ENCODE measurements around the gene SLC4A3.

SLC4A3 gene

DNA sequence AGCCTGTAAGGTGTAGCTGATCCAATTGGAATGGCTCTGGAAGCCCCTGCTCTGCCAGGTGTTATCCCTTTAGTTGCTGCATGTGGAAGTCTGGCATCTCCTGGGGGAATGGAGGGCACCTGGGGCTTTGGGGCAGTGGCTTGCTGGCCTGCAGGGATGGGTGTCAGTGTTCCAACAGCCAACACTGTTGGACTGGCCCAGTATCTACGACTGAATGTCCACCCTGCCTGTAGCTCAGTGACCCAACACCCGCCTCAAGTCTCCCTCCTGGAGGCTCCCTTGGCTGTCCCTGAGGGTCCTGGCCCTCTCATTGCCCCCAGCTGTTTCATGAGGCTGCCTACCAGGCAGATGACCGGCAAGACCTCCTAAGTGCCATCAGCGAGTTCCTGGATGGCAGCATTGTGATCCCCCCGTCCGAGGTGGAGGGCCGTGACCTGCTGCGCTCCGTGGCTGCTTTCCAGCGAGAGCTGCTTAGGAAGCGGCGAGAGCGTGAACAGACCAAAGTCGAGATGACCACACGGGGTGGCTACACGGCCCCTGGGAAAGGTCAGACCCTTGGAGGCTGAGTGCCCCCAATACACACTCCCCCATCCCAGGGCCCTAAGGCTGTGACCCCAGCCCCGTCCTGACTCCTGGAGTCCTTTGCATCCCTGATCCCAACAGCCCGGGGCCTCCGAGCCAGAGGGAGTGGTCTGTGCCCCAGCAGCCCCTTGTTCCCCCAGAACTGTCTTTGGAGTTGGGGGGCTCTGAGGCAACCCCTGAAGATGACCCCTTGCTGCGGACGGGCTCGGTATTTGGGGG is 7.7 kb downstream of the SLC4A3 start:
- H3K27ac ChIP-seq: no peak overlapping the region

DNA sequence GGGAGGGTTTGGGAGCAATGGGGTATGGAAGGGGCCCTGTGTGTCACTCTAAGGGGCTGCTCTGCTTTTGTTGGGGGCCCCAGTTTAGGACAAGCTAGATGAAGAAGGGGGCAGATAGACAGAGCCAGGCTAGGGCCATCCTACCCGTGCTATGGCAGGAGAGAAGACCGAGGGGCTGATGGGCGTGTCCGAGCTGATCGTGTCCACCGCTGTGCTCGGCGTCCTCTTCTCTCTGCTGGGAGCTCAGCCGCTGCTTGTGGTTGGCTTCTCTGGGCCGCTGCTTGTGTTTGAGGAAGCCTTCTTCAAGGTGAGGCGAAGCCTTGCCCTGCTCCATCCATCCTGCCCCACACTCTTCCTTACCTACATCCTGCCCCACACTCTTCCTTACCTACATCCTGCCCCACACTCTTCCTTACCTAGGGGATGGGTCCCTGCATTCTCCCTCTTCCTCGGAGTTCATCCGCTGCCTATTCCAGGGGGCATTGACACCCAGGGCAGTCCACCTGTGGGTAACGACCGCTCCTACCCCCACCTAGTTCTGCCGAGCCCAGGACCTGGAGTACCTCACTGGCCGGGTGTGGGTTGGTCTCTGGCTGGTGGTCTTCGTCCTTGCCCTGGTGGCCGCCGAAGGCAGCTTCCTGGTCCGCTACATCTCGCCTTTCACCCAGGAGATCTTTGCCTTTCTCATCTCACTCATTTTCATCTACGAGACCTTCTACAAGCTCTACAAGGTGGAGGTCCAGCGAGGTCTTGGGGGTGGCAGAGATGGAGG is 8.9 kb downstream of the SLC4A3 start:
- no peak for TF ChIP-seq CTCF (conservative IDR thresholded peaks at IDR 0.05)
- H3K27ac ChIP-seq: no peak overlapping the region

More for the DNA sequence above, 7.7 kb downstream of the SLC4A3 start:
- TF ChIP-seq CTCF (conservative IDR thresholded peaks at IDR 0.05): no peak

DNA sequence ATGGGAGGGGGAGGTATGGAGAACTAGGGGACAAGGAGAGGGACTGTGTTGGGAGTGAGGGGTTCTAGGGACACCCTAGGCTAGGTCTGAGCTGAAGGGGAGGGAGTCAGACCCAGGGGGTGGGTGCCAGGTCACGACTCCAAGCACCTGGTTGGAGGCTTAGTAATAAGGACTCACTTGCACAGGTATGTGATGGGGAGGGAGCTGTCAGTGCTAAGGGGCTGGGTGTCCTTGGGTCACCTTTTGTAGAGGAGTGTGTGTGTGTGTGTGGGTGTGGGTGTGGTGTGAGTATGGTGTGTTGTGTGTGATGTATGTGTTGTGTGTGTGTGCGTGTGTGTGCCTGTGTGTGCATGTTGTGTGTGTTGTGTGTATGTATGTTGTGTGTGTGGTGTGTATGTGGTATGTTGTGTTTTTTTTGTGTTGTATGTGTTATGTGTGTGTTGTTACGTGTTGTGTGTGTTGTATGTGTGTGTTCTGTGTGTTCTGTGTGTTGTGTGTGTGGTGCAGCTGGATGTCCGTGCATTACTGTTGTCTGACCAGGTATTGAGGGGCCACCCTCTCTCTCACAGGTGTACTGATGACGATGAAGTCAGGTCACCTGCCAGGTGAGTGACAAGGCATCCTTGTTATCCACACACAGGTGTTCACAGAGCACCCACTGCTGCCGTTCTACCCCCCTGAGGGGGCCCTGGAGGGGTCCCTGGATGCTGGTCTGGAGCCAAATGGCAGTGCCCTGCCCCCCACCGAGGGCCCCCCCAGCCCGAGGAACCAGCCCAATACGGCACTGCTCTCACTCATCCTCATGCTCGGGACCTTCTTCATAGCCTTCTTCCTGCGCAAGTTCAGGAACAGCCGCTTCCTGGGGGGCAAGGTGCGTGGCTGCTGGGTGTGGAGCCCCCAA is 9.8 kb downstream of the SLC4A3 start:
- TF ChIP-seq CTCF (conservative IDR thresholded peaks at IDR 0.05): no peak
- no peak overlapping the region for H3K27ac ChIP-seq

DNA sequence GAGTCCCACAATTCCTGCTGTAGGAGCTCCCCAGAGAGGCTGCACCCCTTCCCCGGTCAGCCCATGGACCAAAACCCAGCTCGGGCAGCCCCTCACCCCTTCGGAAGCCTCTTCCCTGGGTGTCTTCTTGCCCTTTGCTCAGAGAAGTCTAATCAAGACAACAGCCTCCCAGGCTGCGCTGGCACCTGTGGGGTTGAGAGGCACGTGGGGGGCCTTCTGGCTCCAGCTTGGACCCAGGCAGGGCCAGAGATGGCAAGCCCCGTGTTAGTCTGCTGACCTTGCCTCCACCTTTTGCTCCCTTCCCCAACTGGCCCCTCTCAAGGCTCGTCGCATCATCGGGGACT is 10.4 kb downstream of the SLC4A3 start:
- TF ChIP-seq CTCF (conservative IDR thresholded peaks at IDR 0.05): no peak
- no peak overlapping the region for H3K27ac ChIP-seq

- TF ChIP-seq CTCF (conservative IDR thresholded peaks at IDR 0.05): no peak
- H3K27ac ChIP-seq: no peak overlapping the region
Measured at GRCh38 chr2:219638217-219638947, 11.0 kb downstream of the SLC4A3 start.

DNA sequence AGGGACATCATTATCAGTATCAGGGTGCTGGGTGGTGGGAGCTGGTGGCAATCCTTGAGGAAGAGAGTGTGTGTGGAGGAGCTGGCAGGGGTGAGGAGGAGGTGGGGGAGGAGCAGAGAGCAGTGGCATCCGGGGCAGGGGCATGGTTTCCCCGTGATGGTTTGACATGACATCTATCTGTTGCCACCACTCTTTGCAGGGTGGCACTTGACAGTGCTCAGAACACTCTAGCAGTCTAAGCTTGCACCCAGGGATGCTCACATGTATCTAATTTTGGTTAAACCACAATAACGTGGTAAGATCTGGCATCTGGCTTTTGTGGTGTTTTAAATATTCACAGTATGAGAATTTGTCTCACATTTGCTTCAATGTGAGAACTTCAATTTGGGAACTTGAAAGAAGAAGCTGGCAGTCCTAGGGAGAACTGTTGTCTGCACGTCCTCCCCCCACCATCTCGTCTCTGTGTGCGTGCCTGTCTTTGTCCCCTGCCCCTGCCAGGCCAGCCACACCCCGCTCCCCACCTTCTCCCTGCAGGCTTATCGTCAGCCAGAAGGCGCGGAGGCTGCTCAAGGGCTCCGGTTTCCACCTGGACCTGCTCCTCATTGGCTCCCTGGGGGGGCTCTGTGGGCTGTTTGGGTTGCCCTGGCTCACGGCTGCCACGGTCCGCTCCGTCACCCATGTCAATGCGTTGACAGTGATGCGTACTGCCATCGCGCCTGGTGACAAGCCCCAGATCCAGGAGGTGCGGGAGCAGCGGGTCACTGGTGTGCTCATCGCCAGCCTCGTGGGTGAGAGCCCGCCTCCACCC is 11.7 kb downstream of the SLC4A3 start:
- TF ChIP-seq CTCF (conservative IDR thresholded peaks at IDR 0.05): no peak
- no peak overlapping the region for H3K27ac ChIP-seq

Data from VCaP (cell line).